Sigmoid colon (tissue), 4 donors: ENCODE data around the gene COLEC12.
A peak's percentile ranks its signal among the peaks of the same experiment; 100 is the strongest.

Experiments used
- EP300 ChIP-seq, 4 donors: sonication (generic); formaldehyde crosslinking; IDR thresholded peaks; one replicate each; pipeline ENCODE4 v1.6.1; 2017; ENCODE audit warnings: antibody characterized with exemption in 4 of 4
- POLR2A ChIP-seq, 2 donors: fragments of 450-650 bp; IDR thresholded peaks; one replicate each; pipeline ENCODE4 v1.6.1; 2016; ENCODE audit warnings: antibody characterized with exemption in 2 of 2, mild to moderate bottlenecking in 2 of 2, moderate library complexity in 2 of 2
- POLR2AphosphoS5 ChIP-seq, 4 donors: sonication (generic); formaldehyde crosslinking; IDR thresholded peaks; one replicate each; pipeline ENCODE4 v1.6.1; 2017; ENCODE audit warnings: antibody characterized with exemption in 4 of 4
- TF ChIP-seq, protein P1 (sequence below), 4 experiments: fragments of 450-650 bp in 3 of 4; fragments of 200-600 bp in 1 of 4; IDR thresholded peaks; one replicate each; pipeline ENCODE4 v1.5.1; 2016 to 2019; ENCODE audit warnings: antibody characterized with exemption in 4 of 4, mild to moderate bottlenecking in 3 of 4, moderate library complexity in 2 of 4

DNA sequence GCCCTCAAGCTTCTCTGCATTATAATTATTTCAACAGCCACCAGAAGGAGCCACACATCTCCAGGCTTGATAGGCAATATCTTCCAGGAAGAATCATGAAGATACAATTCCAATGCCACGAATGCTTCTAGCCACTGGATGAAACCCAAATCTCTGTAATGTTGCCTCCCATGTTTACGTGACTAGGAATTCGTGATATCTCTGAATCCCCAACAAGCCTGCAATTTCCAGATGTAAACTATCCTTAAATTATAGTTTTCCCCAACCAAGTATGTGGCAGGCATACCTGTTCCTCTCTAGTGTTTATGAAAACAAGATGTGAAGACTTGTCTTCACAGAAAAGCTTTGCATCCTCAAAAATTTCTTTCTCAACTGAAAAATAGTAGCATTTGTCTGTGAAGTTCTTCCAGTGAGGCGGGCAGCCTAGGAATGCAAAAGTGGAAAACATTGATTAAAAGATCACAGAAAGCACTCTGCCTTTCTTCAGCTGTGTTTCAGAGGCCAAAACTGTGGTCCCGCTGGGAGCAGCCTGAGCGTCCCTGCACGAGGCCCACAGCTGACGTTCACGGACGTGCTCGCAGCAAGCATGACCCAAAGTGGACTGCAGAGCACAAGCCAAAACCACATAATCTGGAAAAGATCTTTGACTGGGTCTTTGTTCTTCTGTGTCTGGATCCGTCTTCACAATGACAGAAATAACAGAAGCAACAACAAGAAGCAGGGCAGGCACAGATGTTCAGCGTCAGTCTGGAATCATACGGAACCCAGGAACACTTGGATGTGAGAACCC is 167.6 kb downstream of the COLEC12 start:
- TF ChIP-seq EP300 (IDR thresholded peaks at IDR 0.05) (peak in 1 of 4 donors; percentile 67), POLR2A (IDR thresholded peaks at IDR 0.05) (no peak), POLR2AphosphoS5 (IDR thresholded peaks at IDR 0.05) (peak; percentile 21 to 77 (median 62))
- TF ChIP-seq, protein P1, sequence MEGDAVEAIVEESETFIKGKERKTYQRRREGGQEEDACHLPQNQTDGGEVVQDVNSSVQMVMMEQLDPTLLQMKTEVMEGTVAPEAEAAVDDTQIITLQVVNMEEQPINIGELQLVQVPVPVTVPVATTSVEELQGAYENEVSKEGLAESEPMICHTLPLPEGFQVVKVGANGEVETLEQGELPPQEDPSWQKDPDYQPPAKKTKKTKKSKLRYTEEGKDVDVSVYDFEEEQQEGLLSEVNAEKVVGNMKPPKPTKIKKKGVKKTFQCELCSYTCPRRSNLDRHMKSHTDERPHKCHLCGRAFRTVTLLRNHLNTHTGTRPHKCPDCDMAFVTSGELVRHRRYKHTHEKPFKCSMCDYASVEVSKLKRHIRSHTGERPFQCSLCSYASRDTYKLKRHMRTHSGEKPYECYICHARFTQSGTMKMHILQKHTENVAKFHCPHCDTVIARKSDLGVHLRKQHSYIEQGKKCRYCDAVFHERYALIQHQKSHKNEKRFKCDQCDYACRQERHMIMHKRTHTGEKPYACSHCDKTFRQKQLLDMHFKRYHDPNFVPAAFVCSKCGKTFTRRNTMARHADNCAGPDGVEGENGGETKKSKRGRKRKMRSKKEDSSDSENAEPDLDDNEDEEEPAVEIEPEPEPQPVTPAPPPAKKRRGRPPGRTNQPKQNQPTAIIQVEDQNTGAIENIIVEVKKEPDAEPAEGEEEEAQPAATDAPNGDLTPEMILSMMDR (IDR thresholded peaks at IDR 0.05): no peak
